K562 (cell line): ENCODE measurements around the gene SGPL1. TPM values are rescaled to one million over a fixed set of nuclear protein-coding genes. Genes with fewer than 3 reads are reported as not detected.
A peak's percentile ranks its signal among the peaks of the same experiment; 100 is the strongest.

Experiments
- BDP1 ChIP-seq: IDR thresholded peaks from 3 replicates; pipeline ENCODE4 v1.6.1; 2011; ENCODE audit not compliant: insufficient read length, insufficient read depth
- ERF ChIP-seq: fragments of 450-650 bp; formaldehyde crosslinking; IDR thresholded peaks from 2 replicates; pipeline ENCODE4 v1.4.0; 2020; ENCODE audit warnings: mild to moderate bottlenecking, mixed read lengths
- JUND ChIP-seq, 2 experiments: IDR thresholded peaks; 2 replicates in 1 of 2; 3 replicates in 1 of 2; pipeline ENCODE4 v1.6.1; 2011; ENCODE audit warnings: borderline replicate concordance in 2 of 2, low read depth in 2 of 2, low read length in 2 of 2, improper control_type of control experiment in 1 of 2, missing biosample characterization in 1 of 2, missing genetic modification characterization in 1 of 2, missing genetic modification reagents in 1 of 2
- LCOR ChIP-seq: sonication (generic); formaldehyde crosslinking; IDR thresholded peaks from 2 replicates; pipeline ENCODE4 v1.8.0; 2022; ENCODE audit warnings: mild to moderate bottlenecking, missing genetic modification reagents
- PCBP2 ChIP-seq: fragments of 200-400 bp; formaldehyde crosslinking; IDR thresholded peaks from 2 replicates; pipeline ENCODE4 v1.6.1; 2018; ENCODE audit warnings: low read length, low read depth, mild to moderate bottlenecking, moderate library complexity; ENCODE audit not compliant: poor library complexity, severe bottlenecking
- SAFB ChIP-seq: fragments of 200-400 bp; formaldehyde crosslinking; IDR thresholded peaks from 2 replicates; pipeline ENCODE4 v1.6.1; 2017; ENCODE audit warnings: low read depth, low read length, borderline replicate concordance
- SMAD3 ChIP-seq: fragments of 450-650 bp; formaldehyde crosslinking; conservative IDR thresholded peaks from 2 replicates; pipeline ENCODE4 v1.4.0; 2020; ENCODE audit warnings: mild to moderate bottlenecking
- SMARCA4 ChIP-seq: fragments of 450-650 bp; IDR thresholded peaks from 2 replicates; pipeline ENCODE4 v1.6.1; 2016
- ZNF133 ChIP-seq: fragments of 250-450 bp; sonication (Bioruptor Pico); IDR thresholded peaks from 2 replicates; pipeline ENCODE4 v1.4.0; 2020; ENCODE audit warnings: mild to moderate bottlenecking
- ZNF316 ChIP-seq: fragments of 450-650 bp; IDR thresholded peaks from 2 replicates; pipeline ENCODE4 v1.6.1; 2016
- polyA plus RNA-seq, 8 experiments: library from polyadenylated mRNA; depleted of rRNA in 4 of 8; stranded (reverse) in 5 of 8; unstranded in 3 of 8; fragments of >200 nt; fragmentation: Nextera tagmentation in 2 of 8; fragmentation: Illumina TruSeq in 1 of 8; extraction: Ambion mirVana in 2 of 8; extraction: Trizol in 1 of 8; gene quantifications; 2 replicates each; pipeline versions ENCODE4 v1.2.1 to v1.2.3, GENCODE V29; 2011 to 2014; ENCODE audit warnings: inconsistent platforms in 1 of 8, missing spikeins in 1 of 8
- total RNA-seq, 7 experiments: library from RNA; depleted of rRNA in 6 of 7; stranded (reverse); fragments of >200 nt in 6 of 7; fragmentation: Illumina TruSeq in 2 of 7; extraction: Trizol in 2 of 7; gene quantifications; 2 replicates each; pipeline versions ENCODE4 v1.2.1 to v1.2.3, GENCODE V29; 2011 to 2021; ENCODE audit warnings: low replicate concordance in 1 of 7
- TF ChIP-seq, protein P1 (sequence below): fragments of 450-650 bp; IDR thresholded peaks from 2 replicates; pipeline ENCODE4 v1.6.1; 2016; ENCODE audit warnings: mild to moderate bottlenecking, moderate library complexity
- TF ChIP-seq, protein P2 (sequence below): fragments of 450-650 bp; formaldehyde crosslinking; IDR thresholded peaks from 2 replicates; pipeline ENCODE4 v1.4.0; 2020; ENCODE audit warnings: mild to moderate bottlenecking, moderate library complexity
- TF ChIP-seq, protein P3 (sequence below), 2 experiments: IDR thresholded peaks; 2 replicates each; pipeline ENCODE4 v1.6.1; 2011; ENCODE audit warnings: borderline replicate concordance in 1 of 2, control low read depth in 1 of 2, low read depth in 1 of 2, low read length in 1 of 2, mild to moderate bottlenecking in 1 of 2, mixed read lengths in 1 of 2, moderate library complexity in 1 of 2; ENCODE audit not compliant: insufficient read depth in 1 of 2, insufficient read length in 1 of 2, poor library complexity in 1 of 2, severe bottlenecking in 1 of 2; ENCODE audit errors: extremely low read depth in 1 of 2

Gene SGPL1
- total and polyA plus RNA-seq, 9 of the 15 experiments (the other 6 are each of a cell fraction or from before 2014, with no cell fraction given) = 6.0 to 18.0 (median 8.7) TPM

DNA sequence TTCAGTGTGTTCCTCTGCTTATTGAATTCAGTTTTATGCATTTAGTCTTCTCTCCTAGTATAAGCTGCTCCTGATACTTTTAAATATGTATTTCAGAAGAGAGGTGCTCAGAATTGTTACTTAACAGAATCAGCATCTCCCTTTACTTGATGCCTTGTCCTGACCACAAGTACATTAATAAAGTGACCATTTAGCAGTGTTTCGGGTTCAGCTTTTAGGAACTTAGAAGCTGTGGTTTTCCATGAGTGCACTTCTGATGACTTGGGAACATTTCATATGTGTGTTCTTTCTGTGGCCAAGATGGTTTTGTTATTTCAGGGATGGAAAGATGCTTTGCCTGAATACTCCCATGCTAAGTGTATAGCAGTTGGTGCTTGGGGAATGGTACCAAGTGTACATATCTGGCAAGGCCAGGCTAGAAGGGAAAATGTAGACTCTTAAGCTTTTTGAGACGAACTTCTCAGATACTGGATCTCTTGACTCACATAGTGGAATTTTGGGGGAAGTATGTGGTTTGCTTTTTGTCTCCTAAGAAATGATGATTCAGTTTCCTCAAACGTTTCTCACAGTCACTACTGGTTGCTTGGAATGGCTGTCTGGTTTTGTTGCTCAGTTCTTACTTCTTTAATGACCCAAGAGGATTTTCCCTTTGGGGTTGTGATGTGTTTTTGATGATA lies 17.2 kb downstream of the SGPL1 start (continued):
- TF ChIP-seq JUND (IDR thresholded peaks at IDR 0.05; ENCODE audit: borderline replicate concordance, low read depth, low read length) (no peak), JUND (tag; IDR thresholded peaks at IDR 0.05; ENCODE audit: borderline replicate concordance, low read depth, low read length) (peak; percentile 41; the same call in 1 of the 3 replicates), SAFB (no peak), LCOR (CRISPR knock-in tag) (peak; percentile 68; the same call in 1 of the 2 replicates), BDP1 (no peak), SMAD3 (no peak), ZNF133 (CRISPR knock-in tag) (no peak), ZNF316 (peak; percentile 31; the same call in 1 of the 2 replicates), ERF (0 out of 2 replicates have a peak, but pooled peaks have one; percentile 7), PCBP2 (no peak), SMARCA4 (peak; percentile 27; the same call in 1 of the 2 replicates)
- TF ChIP-seq, protein P1, sequence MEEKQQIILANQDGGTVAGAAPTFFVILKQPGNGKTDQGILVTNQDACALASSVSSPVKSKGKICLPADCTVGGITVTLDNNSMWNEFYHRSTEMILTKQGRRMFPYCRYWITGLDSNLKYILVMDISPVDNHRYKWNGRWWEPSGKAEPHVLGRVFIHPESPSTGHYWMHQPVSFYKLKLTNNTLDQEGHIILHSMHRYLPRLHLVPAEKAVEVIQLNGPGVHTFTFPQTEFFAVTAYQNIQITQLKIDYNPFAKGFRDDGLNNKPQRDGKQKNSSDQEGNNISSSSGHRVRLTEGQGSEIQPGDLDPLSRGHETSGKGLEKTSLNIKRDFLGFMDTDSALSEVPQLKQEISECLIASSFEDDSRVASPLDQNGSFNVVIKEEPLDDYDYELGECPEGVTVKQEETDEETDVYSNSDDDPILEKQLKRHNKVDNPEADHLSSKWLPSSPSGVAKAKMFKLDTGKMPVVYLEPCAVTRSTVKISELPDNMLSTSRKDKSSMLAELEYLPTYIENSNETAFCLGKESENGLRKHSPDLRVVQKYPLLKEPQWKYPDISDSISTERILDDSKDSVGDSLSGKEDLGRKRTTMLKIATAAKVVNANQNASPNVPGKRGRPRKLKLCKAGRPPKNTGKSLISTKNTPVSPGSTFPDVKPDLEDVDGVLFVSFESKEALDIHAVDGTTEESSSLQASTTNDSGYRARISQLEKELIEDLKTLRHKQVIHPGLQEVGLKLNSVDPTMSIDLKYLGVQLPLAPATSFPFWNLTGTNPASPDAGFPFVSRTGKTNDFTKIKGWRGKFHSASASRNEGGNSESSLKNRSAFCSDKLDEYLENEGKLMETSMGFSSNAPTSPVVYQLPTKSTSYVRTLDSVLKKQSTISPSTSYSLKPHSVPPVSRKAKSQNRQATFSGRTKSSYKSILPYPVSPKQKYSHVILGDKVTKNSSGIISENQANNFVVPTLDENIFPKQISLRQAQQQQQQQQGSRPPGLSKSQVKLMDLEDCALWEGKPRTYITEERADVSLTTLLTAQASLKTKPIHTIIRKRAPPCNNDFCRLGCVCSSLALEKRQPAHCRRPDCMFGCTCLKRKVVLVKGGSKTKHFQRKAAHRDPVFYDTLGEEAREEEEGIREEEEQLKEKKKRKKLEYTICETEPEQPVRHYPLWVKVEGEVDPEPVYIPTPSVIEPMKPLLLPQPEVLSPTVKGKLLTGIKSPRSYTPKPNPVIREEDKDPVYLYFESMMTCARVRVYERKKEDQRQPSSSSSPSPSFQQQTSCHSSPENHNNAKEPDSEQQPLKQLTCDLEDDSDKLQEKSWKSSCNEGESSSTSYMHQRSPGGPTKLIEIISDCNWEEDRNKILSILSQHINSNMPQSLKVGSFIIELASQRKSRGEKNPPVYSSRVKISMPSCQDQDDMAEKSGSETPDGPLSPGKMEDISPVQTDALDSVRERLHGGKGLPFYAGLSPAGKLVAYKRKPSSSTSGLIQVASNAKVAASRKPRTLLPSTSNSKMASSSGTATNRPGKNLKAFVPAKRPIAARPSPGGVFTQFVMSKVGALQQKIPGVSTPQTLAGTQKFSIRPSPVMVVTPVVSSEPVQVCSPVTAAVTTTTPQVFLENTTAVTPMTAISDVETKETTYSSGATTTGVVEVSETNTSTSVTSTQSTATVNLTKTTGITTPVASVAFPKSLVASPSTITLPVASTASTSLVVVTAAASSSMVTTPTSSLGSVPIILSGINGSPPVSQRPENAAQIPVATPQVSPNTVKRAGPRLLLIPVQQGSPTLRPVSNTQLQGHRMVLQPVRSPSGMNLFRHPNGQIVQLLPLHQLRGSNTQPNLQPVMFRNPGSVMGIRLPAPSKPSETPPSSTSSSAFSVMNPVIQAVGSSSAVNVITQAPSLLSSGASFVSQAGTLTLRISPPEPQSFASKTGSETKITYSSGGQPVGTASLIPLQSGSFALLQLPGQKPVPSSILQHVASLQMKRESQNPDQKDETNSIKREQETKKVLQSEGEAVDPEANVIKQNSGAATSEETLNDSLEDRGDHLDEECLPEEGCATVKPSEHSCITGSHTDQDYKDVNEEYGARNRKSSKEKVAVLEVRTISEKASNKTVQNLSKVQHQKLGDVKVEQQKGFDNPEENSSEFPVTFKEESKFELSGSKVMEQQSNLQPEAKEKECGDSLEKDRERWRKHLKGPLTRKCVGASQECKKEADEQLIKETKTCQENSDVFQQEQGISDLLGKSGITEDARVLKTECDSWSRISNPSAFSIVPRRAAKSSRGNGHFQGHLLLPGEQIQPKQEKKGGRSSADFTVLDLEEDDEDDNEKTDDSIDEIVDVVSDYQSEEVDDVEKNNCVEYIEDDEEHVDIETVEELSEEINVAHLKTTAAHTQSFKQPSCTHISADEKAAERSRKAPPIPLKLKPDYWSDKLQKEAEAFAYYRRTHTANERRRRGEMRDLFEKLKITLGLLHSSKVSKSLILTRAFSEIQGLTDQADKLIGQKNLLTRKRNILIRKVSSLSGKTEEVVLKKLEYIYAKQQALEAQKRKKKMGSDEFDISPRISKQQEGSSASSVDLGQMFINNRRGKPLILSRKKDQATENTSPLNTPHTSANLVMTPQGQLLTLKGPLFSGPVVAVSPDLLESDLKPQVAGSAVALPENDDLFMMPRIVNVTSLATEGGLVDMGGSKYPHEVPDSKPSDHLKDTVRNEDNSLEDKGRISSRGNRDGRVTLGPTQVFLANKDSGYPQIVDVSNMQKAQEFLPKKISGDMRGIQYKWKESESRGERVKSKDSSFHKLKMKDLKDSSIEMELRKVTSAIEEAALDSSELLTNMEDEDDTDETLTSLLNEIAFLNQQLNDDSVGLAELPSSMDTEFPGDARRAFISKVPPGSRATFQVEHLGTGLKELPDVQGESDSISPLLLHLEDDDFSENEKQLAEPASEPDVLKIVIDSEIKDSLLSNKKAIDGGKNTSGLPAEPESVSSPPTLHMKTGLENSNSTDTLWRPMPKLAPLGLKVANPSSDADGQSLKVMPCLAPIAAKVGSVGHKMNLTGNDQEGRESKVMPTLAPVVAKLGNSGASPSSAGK = no peak
- TF ChIP-seq, protein P2, sequence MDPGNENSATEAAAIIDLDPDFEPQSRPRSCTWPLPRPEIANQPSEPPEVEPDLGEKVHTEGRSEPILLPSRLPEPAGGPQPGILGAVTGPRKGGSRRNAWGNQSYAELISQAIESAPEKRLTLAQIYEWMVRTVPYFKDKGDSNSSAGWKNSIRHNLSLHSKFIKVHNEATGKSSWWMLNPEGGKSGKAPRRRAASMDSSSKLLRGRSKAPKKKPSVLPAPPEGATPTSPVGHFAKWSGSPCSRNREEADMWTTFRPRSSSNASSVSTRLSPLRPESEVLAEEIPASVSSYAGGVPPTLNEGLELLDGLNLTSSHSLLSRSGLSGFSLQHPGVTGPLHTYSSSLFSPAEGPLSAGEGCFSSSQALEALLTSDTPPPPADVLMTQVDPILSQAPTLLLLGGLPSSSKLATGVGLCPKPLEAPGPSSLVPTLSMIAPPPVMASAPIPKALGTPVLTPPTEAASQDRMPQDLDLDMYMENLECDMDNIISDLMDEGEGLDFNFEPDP = no peak
- TF ChIP-seq, protein P3, sequence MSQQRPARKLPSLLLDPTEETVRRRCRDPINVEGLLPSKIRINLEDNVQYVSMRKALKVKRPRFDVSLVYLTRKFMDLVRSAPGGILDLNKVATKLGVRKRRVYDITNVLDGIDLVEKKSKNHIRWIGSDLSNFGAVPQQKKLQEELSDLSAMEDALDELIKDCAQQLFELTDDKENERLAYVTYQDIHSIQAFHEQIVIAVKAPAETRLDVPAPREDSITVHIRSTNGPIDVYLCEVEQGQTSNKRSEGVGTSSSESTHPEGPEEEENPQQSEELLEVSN (IDR thresholded peaks at IDR 0.05; ENCODE audit: borderline replicate concordance in 1 of 2, extremely low read depth in 1 of 2, insufficient read depth in 1 of 2, insufficient read length in 1 of 2, low read depth in 1 of 2, low read length in 1 of 2, poor library complexity in 1 of 2, severe bottlenecking in 1 of 2) = no peak
